ENCODE measurements around the gene FGD6. TPM values are rescaled to one million over a fixed set of nuclear protein-coding genes. Genes with fewer than 3 reads are reported as not detected.
A peak's percentile ranks its signal among the peaks of the same experiment; 100 is the strongest.
"Not testable (repeated sequence)": the region's sequence is repeated elsewhere in the genome, so short reads cannot be mapped to it uniquely, and the experiment has no call there.

Gene FGD6
- total RNA-seq, 1 experiment from 2014 or later, result 7.5 TPM

DNA sequence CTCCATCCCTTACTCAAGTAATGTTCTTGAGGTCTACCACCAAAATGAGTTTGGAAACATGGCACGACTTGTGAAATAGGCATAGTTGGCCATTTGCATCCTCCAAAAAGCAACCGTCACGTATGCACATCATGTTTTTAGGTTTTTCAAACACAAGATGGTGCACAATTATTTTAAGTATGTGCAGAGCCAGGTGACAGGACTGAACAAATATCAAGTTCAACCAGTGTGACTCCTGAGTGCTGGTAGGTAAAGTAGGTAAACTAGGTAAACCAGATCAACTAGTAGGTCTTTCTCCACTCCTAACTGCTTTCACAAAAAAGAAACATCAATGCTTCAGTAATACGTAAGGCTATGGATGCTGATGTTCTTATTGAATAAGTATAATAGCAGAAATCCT lies 39.1 kb downstream of the FGD6 start:
- no peak for DNase-seq (ENCODE audit: low read depth)

DNA sequence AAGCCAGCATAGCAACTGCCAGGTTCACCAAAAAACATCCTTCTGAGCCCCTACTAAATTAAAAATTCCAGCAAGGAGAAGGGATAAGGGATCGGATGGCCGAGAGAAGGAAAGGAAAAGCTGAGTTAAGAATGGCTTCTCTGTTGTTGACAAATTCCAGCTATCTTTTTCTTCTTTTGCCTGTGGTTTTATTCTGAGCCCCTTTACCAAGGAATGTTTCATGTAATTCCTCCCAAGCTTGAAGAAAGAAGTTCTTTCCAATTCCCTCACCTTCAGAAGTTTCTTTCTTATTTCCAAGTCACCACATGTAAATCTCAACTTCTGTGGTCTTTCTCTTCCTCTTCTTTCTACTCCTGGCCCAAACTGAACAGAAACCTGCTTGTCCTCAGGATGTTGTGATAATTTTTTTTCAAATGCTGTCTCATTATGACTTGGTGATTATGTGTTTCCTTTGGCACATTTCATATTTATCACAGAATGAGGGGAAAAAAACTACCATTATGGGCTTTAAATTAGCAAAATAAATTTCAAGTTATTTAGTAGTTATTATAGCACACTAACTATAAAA lies 40.0 kb downstream of the FGD6 start:
- no peak for DNase-seq (ENCODE audit: low read depth)

DNA sequence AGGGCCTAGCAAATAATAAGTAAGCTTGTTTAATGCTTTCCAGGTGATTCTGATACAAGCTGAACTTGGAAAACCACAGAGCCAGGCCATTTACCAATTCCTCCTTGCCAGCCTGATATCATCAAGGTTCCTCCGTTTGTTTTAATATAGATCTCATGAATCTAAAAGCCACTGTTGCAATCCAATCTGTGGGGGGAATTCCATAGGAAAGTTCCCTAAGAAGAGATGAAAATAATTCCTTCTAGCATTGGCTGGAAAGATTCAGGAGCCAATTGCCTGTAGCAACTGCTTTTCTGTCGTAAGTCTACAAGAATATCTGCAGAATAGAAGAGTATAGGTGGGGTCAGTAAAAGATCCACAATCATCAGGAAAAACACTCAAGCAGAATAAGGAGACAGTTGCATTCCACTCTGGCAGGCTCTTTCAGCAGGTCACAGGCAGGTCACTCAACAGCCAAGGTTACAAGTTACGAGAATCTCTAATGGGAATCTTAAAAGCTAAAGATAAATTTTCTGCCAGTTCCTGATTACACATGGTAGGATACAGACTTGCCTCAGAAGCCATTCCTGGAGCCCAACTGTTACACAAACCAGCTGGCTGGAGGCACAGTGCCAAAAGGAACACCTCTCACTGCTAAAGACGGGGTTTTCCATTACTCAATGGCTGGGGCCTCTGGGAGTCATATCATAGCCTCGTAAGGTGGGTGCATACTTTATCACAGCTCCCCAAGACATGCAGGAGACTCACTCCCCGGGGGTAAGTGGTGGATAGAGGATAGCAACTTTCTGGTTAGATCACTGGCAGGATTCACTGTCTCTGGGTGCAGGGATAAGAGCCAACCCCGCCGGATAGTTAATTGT lies 43.6 kb downstream of the FGD6 start:
- DNase-seq (ENCODE audit: low read depth), result peak; percentile 88

DNA sequence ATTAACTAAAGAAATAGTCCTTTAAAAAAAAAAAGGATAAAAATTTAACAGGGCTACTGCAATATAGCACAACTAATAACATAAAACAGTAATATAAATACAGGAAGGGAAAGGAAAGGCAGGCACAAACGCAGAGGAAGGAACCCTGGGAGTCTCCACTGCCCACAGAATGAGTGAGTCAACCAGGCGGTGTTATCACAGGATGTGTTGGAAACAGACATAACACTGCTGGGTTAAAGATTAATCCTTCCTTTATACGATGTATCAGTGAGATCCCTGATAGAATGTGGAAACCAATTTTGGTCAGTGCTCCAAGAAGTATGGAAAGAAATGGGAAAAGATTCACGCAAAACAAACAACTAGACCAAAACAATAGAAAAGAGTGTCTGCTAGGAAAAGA lies 47.9 kb downstream of the FGD6 start:
- peak; percentile 86 for DNase-seq (ENCODE audit: low read depth)

DNA sequence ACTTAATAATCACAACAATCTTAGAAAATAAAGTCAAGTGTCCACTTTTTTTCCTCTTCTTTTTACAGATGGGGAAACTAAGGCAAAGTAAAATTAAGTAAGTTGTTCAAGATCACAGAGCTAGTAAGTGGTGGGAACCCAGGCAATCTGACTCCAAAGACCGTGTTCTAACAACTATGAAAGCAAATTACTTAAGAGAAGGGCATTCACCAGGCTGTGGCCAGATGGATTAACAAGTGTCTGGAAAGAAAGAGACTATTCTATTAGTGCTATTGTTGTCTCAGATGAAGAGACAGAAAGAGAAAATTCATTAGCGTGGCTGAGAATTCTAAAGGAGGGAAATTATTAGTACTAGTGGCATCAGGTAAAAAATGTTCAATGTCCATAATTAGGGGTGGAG lies 48.5 kb downstream of the FGD6 start:
- no peak for DNase-seq (ENCODE audit: low read depth)

DNA sequence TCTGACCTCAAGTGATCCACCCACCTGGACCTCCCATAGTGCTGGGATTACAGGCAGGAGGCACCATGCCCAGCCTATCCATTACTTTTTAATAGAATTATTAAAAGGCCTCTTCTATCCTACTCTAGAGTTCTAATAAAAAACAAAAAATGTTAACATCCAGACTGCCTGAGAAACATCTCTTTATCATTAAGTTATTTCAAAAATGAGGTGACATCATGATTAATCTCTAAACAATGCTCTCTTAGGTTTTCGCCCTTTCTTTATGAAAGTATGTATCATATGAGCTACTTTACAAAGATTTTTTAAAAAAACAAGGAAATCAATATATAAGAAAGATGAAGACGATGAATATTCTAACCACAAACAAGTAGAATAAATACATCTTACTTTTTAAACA lies 52.6 kb downstream of the FGD6 start:
- DNase-seq (ENCODE audit: low read depth), result no peak

DNA sequence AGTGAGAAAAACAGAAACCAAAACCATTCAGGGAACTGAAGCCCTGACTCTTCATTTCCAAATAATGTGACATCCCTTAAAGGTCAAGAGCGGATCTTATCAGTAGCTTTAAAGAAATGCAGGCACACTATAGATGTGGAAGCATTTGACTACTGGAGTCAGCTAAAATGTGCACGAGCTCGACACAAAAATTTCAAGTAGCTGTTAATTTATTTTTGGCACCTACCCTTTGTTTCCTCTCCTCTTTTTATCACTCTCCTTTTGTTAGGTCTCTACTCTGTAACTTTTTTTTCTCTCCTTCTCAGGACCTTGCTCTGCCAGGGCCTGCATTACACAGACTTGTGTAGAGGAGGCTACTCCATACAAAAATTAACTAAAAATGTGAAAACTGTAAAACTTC lies 58.3 kb downstream of the FGD6 start:
- DNase-seq (ENCODE audit: low read depth), result no peak

DNA sequence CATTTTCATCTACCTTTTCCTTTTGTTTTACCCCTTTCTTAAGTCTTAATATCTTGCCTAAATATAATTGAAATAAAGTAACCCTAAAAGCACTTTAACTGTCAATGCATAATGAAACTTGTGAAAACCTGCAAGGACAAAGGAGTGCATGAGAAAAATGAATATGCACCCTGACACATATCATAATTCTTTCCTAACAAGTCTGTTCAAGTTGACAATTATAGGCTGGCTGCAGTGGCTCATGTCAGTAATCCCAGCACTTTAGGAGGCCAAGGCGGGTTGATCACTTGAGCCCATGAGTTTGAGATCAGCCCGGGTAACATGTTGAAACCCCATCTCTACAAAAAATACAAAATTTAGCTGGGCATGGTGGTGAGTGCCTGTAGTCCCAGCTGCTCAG lies 65.4 kb downstream of the FGD6 start:
- no peak for DNase-seq (ENCODE audit: low read depth)

DNA sequence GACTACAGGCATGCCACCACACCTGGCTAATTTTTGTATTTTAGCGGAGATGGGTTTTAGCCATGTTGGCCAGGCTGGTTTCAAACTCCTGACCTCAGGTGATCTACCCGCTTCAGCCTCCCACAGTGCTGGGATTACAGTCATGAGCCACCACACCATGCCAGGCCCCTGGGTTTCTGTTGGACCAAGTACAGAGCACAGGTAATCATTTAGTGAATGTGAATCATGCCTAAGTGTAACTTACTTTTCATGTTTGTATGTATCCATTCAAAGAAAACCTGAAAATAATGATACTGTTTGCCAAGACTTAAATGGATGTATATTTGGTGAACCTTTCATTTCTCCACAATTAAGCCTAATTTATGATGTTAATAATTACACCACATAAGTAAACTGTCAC lies 65.9 kb downstream of the FGD6 start:
- DNase-seq (ENCODE audit: low read depth), result no peak

DNA sequence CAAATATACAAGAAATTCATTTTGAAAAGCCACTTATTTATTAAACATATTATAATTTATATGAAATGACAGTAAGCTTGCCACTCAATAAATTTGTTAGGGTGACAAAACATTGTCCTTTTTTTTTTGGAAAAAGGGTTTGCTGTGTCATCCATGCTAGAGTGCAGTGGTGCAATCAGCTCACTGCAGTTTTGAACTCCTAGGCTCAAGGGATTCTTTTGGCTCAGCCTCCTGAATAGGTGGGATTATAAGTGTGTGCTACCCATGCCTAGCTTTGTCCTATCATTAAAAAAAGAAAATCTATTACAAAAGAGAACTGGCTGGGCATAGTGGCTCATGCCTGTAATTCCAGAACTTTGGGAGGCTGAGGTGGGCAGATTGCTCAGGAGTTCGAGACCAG lies 66.8 kb downstream of the FGD6 start:
- no peak for DNase-seq (ENCODE audit: low read depth)

DNA sequence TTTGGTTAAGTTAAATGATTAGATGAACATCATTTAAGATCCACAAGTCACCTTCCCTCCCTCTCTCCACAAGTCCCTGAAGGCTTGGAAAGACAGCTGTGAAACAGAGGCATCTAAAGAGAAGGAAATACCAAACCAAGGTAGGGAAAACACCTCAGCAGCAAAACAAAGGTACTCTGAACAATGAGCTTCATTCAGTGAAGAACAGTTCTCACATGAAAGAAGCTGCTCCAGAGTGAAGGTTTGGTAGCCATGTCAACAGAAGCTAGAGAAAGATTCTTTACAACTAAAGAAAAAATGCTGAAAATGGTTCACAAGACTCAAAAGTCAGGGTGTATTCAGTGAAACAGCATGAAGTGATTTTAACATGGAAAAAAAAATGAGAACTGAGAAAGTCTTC lies 69.4 kb downstream of the FGD6 start:
- no peak for DNase-seq (ENCODE audit: low read depth)

DNA sequence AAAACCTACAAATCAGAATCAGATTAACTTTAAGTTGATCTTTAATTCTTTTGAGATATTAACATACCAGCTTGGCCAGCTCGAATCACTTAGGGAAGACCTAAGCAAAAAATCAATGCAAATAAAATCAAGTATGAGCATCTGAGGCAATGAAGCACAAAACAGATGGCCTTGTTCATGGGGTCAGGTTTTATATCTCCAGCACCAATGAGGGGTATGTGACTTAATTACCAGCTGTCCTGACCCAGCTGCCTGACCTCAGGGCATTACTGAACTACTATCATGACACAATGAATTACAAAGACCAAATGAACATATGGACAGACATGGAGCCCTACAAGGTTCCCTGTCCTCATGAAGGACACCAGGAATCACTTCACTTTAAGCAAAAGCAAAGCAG lies 70.5 kb downstream of the FGD6 start:
- no peak for DNase-seq (ENCODE audit: low read depth)

DNA sequence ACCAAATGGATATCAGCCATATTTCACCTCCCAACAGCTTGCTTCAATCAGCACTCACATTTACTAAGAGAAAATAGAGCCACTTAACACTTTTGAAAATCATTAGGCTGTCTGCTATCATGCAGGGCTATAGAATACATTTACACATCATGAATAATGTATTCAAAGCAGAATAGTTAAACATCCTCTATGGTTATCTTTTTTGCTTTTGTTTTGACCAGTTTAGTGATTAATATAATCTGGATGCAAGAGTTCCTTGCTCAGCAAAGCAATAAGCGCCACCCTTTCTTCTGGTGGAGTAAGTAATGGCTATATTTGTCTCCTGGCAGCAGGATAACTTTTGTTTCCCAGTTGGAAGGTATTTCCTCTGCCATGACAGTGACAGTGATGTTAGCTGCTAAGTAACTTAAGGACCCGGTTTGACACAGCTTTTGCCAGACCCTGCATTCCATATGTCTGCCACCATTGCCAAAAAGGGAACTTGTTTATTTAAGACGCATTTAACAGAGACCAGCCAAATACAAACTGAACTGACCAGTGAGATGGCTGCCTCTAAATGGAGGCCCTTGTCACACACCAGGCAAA lies 73.6 kb downstream of the FGD6 start:
- no peak for DNase-seq (ENCODE audit: low read depth)

DNA sequence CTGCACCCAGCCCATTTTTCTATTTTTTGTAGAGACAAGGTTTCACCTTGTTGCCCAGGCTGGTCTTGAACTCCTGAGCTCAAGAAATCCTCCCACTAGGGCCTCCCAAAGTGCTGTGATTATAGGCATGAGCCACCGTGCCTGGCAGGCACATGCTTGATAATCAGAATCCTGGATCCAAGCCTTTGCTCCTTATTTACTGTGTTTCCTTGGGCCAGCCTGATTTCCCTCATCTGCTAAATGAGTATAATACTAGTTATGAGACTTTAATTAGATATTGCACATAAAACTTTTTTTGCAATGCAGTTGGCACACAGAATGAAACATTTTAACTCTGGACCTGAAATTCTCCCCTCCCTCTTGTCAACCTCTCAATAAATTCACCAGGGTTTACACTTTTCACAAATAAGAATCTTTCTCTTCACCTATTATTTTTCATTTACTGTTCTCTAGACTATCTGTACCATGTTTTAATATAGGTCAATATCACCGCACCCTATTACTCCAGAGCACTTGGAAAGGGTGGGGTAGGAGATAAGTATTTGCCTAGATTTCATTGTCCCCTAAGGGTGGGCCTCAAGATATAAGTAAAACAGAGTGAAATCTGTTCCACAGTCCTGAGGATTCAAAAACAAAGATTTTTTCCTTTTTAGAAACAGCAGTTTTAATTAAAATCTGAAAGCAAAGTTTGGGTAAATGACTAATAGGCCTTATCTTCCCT lies 74.7 kb downstream of the FGD6 start:
- DNase-seq (ENCODE audit: low read depth), result no peak

DNA sequence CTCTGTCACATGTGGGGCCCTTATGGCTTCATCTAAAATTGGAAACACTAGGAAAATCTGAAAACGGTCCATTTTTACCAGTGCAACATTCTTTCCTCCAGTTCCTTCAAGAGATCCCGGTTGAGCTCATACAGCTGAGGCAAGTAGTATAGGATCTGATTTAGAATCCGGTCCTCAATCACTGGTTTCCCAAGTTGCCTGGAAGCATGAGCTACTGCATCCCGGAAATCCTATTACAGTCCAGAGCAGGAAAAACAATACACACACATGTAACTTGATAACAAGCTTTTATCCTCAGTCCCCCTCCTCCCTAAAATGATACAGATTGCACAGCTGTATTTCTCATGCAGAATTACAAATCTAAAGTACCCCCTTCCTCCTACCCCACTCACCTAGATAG lies 76.0 kb downstream of the FGD6 start:
- DNase-seq (ENCODE audit: low read depth), result no peak

DNA sequence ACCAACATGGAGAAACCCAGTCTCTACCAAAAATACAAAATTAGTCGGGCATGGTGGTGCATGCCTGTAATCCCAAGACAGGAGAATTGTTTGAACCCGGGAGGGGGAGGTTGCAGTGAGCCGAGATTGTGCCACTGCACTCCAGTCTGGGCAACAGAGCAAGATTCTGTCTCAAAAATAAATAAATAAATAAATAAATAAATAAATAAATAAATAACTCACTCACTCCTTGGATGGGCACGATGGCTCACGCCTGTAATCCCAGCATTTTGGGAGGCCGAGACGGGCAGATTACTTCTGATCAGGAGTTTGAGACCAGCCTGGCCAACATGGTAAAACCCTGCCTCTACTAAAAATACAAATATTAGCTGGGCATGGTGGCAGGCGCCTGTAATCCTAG lies 79.2 kb downstream of the FGD6 start:
- not testable (repeated sequence) for DNase-seq (ENCODE audit: low read depth)

DNA sequence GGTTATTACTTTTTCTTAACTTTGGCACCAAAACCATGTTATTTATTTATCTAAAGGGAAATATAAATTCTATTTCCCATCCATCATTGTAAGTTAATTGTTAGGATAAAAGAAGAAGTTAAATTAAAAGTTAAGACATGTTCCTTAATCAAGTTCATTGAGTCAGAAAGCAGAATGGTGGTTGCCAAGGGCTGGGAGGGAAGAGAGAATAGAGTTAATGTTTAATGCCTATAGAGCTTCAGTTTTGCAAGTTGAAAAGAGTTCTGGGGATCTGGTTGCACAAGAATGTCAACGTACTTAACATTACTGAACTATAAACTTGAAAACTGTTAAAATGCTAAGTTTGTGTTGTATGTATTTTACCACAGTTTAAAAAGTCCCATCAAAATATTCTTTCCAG lies 80.7 kb downstream of the FGD6 start:
- DNase-seq (ENCODE audit: low read depth), result no peak

DNA sequence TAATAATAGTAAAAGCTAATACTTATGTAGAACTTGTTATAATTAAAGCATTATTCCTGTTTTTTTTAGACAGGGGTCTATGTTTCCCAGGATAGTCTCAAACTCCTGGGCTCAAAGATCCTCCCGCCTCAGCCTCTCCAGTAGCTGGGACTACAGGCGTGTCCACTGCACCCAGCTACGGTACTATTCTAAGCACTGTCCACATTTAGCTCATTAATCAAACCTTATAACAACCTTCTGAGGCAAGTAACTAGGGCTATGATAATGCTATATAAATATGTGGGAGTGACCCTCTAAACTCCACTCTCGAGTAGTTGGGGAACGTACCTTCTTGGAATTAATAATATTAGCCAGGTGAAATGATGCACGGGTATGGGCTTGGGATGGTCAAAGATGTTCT lies 83.2 kb downstream of the FGD6 start:
- DNase-seq (ENCODE audit: low read depth), result no peak

DNA sequence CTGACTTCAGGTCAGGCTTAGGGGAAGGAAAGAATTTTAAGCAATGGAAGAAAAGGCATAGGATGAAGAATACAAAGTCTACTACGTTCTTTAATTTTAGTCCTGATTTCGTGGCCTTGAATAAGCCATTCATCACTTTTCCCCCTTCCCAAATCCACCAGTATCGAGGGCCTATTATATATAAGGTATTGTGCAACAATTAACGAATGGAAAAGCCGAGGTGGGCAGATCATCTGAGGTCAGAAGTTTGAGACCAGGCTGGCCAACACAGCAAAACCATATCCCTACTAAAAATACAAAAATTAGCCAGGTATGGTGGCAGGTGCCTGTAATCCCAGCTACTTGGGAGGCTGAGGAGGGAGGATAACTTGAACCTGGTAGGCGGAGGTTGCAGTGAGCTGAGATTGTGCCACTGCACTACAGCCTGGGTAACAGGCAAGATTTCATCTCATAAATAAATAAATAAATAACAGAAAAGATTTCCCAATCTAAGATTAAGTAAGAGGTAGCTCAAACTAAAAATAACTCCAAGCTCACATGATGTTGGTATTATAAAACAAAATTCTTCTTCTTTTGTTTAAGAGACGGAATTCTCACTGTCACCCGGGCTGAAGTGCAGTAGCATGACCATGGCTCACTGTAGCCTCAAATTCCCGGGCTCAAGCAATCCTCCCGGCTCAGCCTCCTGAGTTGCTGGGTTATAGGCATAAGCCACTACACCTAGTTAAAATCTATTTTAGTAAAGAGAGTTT lies 85.5 kb downstream of the FGD6 start:
- DNase-seq (ENCODE audit: low read depth), result no peak

DNA sequence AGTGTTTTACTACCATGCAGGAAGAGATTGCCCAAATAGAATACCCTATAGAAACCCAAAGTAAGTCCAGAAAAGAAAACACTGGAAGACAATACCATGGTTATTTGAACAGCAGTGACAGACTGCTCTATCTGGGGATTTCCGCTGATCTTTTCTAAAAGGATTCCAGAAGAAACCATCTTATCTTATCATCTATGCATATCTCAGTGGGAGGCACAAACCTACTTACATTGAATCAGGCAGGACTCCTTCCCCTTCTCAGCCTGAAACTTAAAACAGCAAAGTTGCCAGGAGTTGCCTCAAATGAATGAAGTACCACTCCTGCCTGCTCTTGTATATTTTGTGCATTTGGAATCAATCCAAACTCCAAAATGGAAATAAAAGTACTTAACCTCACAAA lies 87.2 kb downstream of the FGD6 start:
- DNase-seq (ENCODE audit: low read depth), result peak; percentile 7

DNA sequence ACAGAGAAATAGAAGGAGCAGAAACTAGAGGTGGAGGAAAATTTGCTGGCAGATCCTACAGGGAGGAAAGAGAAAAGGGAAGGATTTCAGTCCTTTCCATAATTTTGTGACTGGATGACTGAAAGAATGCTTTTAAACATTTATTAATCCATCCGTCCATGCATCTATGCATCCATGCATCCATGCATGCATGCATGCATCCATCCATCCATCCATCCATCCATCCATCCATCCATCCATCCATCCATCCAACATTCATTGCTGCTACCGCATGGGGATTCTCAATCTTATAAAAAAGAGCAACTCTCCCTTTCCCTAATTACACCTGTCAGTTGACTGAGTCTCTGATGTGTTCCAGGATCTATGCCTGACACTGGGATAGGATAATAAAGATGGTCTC lies 88.2 kb downstream of the FGD6 start:
- no peak for DNase-seq (ENCODE audit: low read depth)

DNA sequence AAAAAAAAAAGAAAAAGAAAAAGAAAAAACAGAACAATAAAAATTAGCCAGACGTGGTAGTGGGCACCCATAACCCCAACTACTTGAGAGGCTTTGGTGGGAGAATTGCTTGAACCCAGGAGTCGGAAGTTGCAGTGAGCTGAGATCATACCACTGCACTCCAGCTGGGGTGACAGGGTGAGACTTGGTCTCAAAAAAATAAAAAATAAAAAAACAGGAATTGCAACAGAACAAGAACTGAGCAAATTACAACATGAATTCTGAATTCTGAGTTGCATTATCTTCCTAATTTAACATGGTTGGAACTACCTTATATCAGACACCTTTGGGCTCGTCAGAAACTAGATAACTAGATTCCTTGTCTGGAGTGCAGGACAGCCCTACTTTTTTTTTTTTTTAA lies 90.5 kb downstream of the FGD6 start:
- no peak for DNase-seq (ENCODE audit: low read depth)

Data from M059J (cell line).